GM13976 (cell line): Measurements from ENCODE around the gene EXOG.

Experiments used
- DNase-seq: peaks from one replicate; pipeline ENCODE4 v3.0.0; 2012; ENCODE audit warnings: low spot score
- CTCF ChIP-seq: IDR thresholded peaks from 2 replicates; pipeline ENCODE4 v1.5.1; 2012; ENCODE audit warnings: borderline replicate concordance, mild to moderate bottlenecking; ENCODE audit not compliant: insufficient read depth; ENCODE audit errors: extremely low read depth, missing control alignments, control extremely low read depth
- in situ Hi-C: fragments of 300-500 bp; cut with MboI; formaldehyde crosslinking; loops from one replicate; pipeline ENCODE4 v1.12.0; 2022; ENCODE audit warnings: low sequenced_read_pairs, mixed read lengths, inconsistent platforms; ENCODE audit not compliant: unreplicated experiment

EXOG gene

GRCh38 chr3:38545983-38546382 lies 49.8 kb downstream of the EXOG start:
- no peak for TF ChIP-seq CTCF
- DNase-seq = no peak
- in situ Hi-C loops = no loop called here

- DNase-seq = no peak
- in situ Hi-C loops = no loop called here
- TF ChIP-seq CTCF = no peak
These were observed 52.2 kb downstream of the EXOG start for GRCh38 chr3:38548154-38548931.

GRCh38 chr3:38549082-38549481 lies 52.9 kb downstream of the EXOG start:
- no peak for TF ChIP-seq CTCF
- in situ Hi-C loops = no loop called here
- DNase-seq = no peak

- DNase-seq = no peak
- TF ChIP-seq CTCF = no peak
- in situ Hi-C loops = no loop called here
These were observed 53.3 kb downstream of the EXOG start for GRCh38 chr3:38549486-38549885.

- in situ Hi-C loops = no loop called here
- no peak for DNase-seq
- no peak for TF ChIP-seq CTCF
These were observed 54.1 kb downstream of the EXOG start for GRCh38 chr3:38549957-38550840.

GRCh38 chr3:38551026-38551832 lies 55.1 kb downstream of the EXOG start:
- TF ChIP-seq CTCF = no peak
- in situ Hi-C loops = no loop called here
- DNase-seq = no peak
